Measurements from ENCODE around the gene CAMTA1. TPM values are rescaled to one million over a fixed set of nuclear protein-coding genes. Genes with fewer than 3 reads are reported as not detected.

Gene CAMTA1
- polyA plus RNA-seq, 2 donors: 61.1 to 75.0 TPM

DNA sequence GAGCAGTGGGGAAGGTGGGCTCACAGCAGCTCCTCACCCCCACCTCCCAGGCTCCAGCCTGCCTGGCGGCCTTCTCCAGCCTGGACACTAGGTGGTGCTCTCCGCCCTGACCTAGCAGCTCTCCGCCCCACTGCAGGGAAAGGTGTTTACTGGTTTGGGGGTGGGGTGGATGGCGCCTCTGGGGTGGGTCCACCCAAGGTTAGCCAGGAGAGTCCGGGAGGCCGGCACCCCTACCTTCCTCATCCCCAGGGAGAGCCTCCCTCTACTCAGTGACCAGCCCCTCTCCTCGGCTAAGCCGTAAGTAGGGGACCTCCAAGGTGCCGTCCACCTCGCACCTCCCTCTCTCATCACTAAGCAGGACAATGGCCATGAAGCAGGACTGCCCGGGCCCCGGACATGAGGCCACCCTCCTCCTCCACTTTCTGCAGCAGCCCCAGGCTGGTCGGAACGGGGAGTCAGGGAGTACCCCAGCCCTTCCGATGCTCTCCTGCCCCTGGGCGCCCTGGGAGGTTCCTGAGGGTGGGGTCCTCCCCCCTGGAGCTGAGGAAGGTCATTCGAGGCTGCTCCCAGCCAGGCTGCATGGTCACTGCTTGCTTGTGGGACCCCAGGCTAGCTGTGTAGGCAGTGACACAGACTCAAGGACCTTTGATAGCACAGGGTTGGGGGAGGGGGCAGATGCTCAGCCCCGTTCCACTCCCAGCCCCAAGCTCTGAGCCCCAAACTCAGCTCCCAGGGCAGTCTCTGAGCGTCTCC is 884.5 kb downstream of the CAMTA1 start:
- Histone ChIP-seq H3K36me3 (ENCODE audit: control insufficient read depth in 2 of 2, insufficient read depth in 2 of 2, low read length in 1 of 2) (no peaks in the 10 kb centered on the region), H3K9me3 (ENCODE audit: control insufficient read depth in 2 of 2, insufficient read depth in 1 of 2, low read depth in 1 of 2, low read length in 1 of 2) (no peaks in the 10 kb centered on the region), H3K4me3 (ENCODE audit: low read depth in 1 of 2, low read length in 2 of 2) (no peak overlapping the region), H3K4me1 (ENCODE audit: control insufficient read depth in 2 of 2, insufficient read depth in 2 of 2, low read length in 1 of 2) (peaks cover 0 to 7% of the 10 kb centered on the region in 2 donors), H3K27ac (ENCODE audit: low read depth in 2 of 2, low read length in 1 of 2) (no peak overlapping the region), H3K27me3 (ENCODE audit: control insufficient read depth in 1 of 2, insufficient read depth in 2 of 2, low read length in 2 of 2) (no peaks in the 10 kb centered on the region)
- 13 to 15% methylated on average over 19 of the region's 19 CpGs for WGBS, 2 donors

- Histone ChIP-seq H3K36me3 (ENCODE audit: control insufficient read depth in 2 of 2, insufficient read depth in 2 of 2, low read length in 1 of 2) (no peaks in the 10 kb centered on the region), H3K4me1 (ENCODE audit: control insufficient read depth in 2 of 2, insufficient read depth in 2 of 2, low read length in 1 of 2) (peaks cover 0 to 7% of the 10 kb centered on the region in 2 donors), H3K9me3 (ENCODE audit: control insufficient read depth in 2 of 2, insufficient read depth in 1 of 2, low read depth in 1 of 2, low read length in 1 of 2) (no peaks in the 10 kb centered on the region), H3K27ac (ENCODE audit: low read depth in 2 of 2, low read length in 1 of 2) (no peak overlapping the region), H3K27me3 (ENCODE audit: control insufficient read depth in 1 of 2, insufficient read depth in 2 of 2, low read length in 2 of 2) (no peaks in the 10 kb centered on the region), H3K4me3 (ENCODE audit: low read depth in 1 of 2, low read length in 2 of 2) (no peak overlapping the region)
- WGBS, 2 donors: 68 to 69% methylated on average over 15 of the region's 15 CpGs
Observed at GRCh38 chr1:7670334-7671145, 885.3 kb downstream of the CAMTA1 start.

GRCh38 chr1:7671146-7671465 is 885.9 kb downstream of the CAMTA1 start:
- Histone ChIP-seq H3K9me3 (ENCODE audit: control insufficient read depth in 2 of 2, insufficient read depth in 1 of 2, low read depth in 1 of 2, low read length in 1 of 2) (no peaks in the 10 kb centered on the region), H3K27me3 (ENCODE audit: control insufficient read depth in 1 of 2, insufficient read depth in 2 of 2, low read length in 2 of 2) (no peaks in the 10 kb centered on the region), H3K4me3 (ENCODE audit: low read depth in 1 of 2, low read length in 2 of 2) (no peak overlapping the region), H3K36me3 (ENCODE audit: control insufficient read depth in 2 of 2, insufficient read depth in 2 of 2, low read length in 1 of 2) (no peaks in the 10 kb centered on the region), H3K4me1 (ENCODE audit: control insufficient read depth in 2 of 2, insufficient read depth in 2 of 2, low read length in 1 of 2) (peaks cover 0 to 7% of the 10 kb centered on the region in 2 donors), H3K27ac (ENCODE audit: low read depth in 2 of 2, low read length in 1 of 2) (no peak overlapping the region)
- whole genome bisulfite sequencing, 2 donors: 93 to 95% methylated on average over 11 of the region's 11 CpGs

- no peak overlapping the region for H3K27ac ChIP-seq (ENCODE audit: low read depth in 2 of 2, low read length in 1 of 2)
- H3K27me3 ChIP-seq (ENCODE audit: control insufficient read depth in 1 of 2, insufficient read depth in 2 of 2, low read length in 2 of 2): no peaks in the 10 kb centered on the region
- no peak overlapping the region for H3K4me3 ChIP-seq (ENCODE audit: low read depth in 1 of 2, low read length in 2 of 2)
- H3K9me3 ChIP-seq (ENCODE audit: control insufficient read depth in 2 of 2, insufficient read depth in 1 of 2, low read depth in 1 of 2, low read length in 1 of 2): no peaks in the 10 kb centered on the region
- H3K36me3 ChIP-seq (ENCODE audit: control insufficient read depth in 2 of 2, insufficient read depth in 2 of 2, low read length in 1 of 2): no peaks in the 10 kb centered on the region
- WGBS, 2 donors: 76 to 78% methylated on average over 5 of the region's 5 CpGs
- peaks cover 0 to 7% of the 10 kb centered on the region in 2 donors for H3K4me1 ChIP-seq (ENCODE audit: control insufficient read depth in 2 of 2, insufficient read depth in 2 of 2, low read length in 1 of 2)
Observed at GRCh38 chr1:7671676-7672075, 886.4 kb downstream of the CAMTA1 start.

DNA sequence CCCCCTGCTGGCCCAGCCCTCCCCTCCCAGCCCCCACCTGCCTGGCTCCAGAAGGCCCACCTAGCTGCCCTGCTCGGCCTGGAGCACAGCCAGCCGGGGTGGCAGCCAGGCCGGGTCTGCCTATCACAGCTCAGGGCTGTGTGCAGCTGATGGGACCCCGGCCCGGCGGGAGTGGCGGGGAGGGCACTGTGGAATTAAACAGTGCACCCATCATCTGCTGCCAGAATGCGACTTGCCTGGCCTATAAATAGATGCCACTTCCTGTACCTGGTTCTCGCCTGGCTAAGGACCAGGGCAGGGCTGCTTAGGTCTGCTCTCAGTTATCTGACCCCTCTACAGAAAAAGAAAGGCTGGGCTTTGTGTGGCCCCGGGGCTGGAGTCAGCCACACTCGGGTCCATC is 887.6 kb downstream of the CAMTA1 start:
- H3K27ac ChIP-seq (ENCODE audit: low read depth in 2 of 2, low read length in 1 of 2): no peak overlapping the region
- no peak overlapping the region for H3K4me3 ChIP-seq (ENCODE audit: low read depth in 1 of 2, low read length in 2 of 2)
- peaks cover 0 to 5% of the 10 kb centered on the region in 2 donors for H3K4me1 ChIP-seq (ENCODE audit: control insufficient read depth in 2 of 2, insufficient read depth in 2 of 2, low read length in 1 of 2)
- H3K9me3 ChIP-seq (ENCODE audit: control insufficient read depth in 2 of 2, insufficient read depth in 1 of 2, low read depth in 1 of 2, low read length in 1 of 2): no peaks in the 10 kb centered on the region
- H3K27me3 ChIP-seq (ENCODE audit: control insufficient read depth in 1 of 2, insufficient read depth in 2 of 2, low read length in 2 of 2): no peaks in the 10 kb centered on the region
- WGBS, 2 donors: 64 to 68% methylated on average over 11 of the region's 11 CpGs
- H3K36me3 ChIP-seq (ENCODE audit: control insufficient read depth in 2 of 2, insufficient read depth in 2 of 2, low read length in 1 of 2): no peaks in the 10 kb centered on the region

GRCh38 chr1:7674972-7675371 is 889.7 kb downstream of the CAMTA1 start:
- Histone ChIP-seq H3K36me3 (ENCODE audit: control insufficient read depth in 2 of 2, insufficient read depth in 2 of 2, low read length in 1 of 2) (no peaks in the 10 kb centered on the region), H3K9me3 (ENCODE audit: control insufficient read depth in 2 of 2, insufficient read depth in 1 of 2, low read depth in 1 of 2, low read length in 1 of 2) (no peaks in the 10 kb centered on the region), H3K27ac (ENCODE audit: low read depth in 2 of 2, low read length in 1 of 2) (no peak overlapping the region), H3K27me3 (ENCODE audit: control insufficient read depth in 1 of 2, insufficient read depth in 2 of 2, low read length in 2 of 2) (no peaks in the 10 kb centered on the region), H3K4me1 (ENCODE audit: control insufficient read depth in 2 of 2, insufficient read depth in 2 of 2, low read length in 1 of 2) (no peaks in the 10 kb centered on the region), H3K4me3 (ENCODE audit: low read depth in 1 of 2, low read length in 2 of 2) (no peak overlapping the region)
- WGBS, 2 donors: 72 to 81% methylated on average over 4 of the region's 4 CpGs

DNA sequence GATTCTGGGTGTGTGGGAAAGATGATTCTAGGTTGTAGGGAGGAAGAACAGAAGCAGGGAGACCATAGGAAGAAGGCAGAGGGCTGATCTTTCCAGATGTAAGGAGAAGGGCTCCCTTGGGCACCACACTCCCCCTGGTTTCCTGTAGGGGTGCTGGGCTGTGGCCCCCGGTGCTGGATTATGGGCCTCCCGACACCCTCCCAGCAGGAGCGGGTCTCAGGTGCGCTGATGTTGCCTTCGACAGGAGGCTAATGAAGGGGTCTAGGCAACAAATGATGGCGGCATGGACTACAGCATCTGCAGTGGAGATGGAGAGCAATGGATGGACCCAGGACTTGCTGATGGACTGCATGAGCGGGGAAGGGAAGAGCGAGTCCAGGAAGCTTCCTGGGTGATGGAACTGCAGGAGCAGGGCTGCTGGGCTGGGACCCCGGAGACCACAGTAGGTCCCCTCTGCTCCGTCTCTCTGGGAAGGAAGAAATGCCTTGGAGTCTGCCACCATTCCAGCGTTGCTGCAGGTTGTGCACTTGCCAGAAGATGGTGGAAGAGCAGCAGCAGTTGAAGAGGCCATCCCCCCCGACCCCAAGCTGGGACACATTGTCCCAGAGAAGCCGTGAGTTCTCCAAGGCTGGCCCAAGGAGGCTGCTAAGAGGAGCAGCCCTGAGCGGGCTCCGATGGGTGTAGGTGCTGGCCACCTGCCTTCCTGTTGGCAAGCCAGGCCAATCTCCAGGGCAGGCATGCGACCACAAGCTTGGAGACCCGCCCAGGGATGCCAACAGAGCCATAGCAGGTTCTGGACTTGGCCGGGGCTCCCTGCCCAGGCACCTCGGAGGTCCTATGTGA is 890.4 kb downstream of the CAMTA1 start:
- H3K9me3 ChIP-seq (ENCODE audit: control insufficient read depth in 2 of 2, insufficient read depth in 1 of 2, low read depth in 1 of 2, low read length in 1 of 2): no peaks in the 10 kb centered on the region
- no peak overlapping the region for H3K27ac ChIP-seq (ENCODE audit: low read depth in 2 of 2, low read length in 1 of 2)
- H3K4me1 ChIP-seq (ENCODE audit: control insufficient read depth in 2 of 2, insufficient read depth in 2 of 2, low read length in 1 of 2): no peaks in the 10 kb centered on the region
- 80 to 87% methylated on average over 19 of the region's 19 CpGs for WGBS, 2 donors
- H3K4me3 ChIP-seq (ENCODE audit: low read depth in 1 of 2, low read length in 2 of 2): no peak overlapping the region
- H3K36me3 ChIP-seq (ENCODE audit: control insufficient read depth in 2 of 2, insufficient read depth in 2 of 2, low read length in 1 of 2): no peaks in the 10 kb centered on the region
- H3K27me3 ChIP-seq (ENCODE audit: control insufficient read depth in 1 of 2, insufficient read depth in 2 of 2, low read length in 2 of 2): no peaks in the 10 kb centered on the region

- H3K4me1 ChIP-seq (ENCODE audit: control insufficient read depth in 2 of 2, insufficient read depth in 2 of 2, low read length in 1 of 2): peaks cover 0 to 3% of the 10 kb centered on the region in 2 donors
- no peak overlapping the region for H3K4me3 ChIP-seq (ENCODE audit: low read depth in 1 of 2, low read length in 2 of 2)
- no peaks in the 10 kb centered on the region for H3K36me3 ChIP-seq (ENCODE audit: control insufficient read depth in 2 of 2, insufficient read depth in 2 of 2, low read length in 1 of 2)
- WGBS, 2 donors: 87 to 91% methylated on average over 15 of the region's 15 CpGs
- no peaks in the 10 kb centered on the region for H3K27me3 ChIP-seq (ENCODE audit: control insufficient read depth in 1 of 2, insufficient read depth in 2 of 2, low read length in 2 of 2)
- H3K27ac ChIP-seq (ENCODE audit: low read depth in 2 of 2, low read length in 1 of 2): no peak overlapping the region
- no peaks in the 10 kb centered on the region for H3K9me3 ChIP-seq (ENCODE audit: control insufficient read depth in 2 of 2, insufficient read depth in 1 of 2, low read depth in 1 of 2, low read length in 1 of 2)
Observed at GRCh38 chr1:7676274-7676945, 891.2 kb downstream of the CAMTA1 start.

GRCh38 chr1:7677111-7677510 is 891.9 kb downstream of the CAMTA1 start:
- H3K27me3 ChIP-seq (ENCODE audit: control insufficient read depth in 1 of 2, insufficient read depth in 2 of 2, low read length in 2 of 2): no peaks in the 10 kb centered on the region
- no peaks in the 10 kb centered on the region for H3K36me3 ChIP-seq (ENCODE audit: control insufficient read depth in 2 of 2, insufficient read depth in 2 of 2, low read length in 1 of 2)
- H3K9me3 ChIP-seq (ENCODE audit: control insufficient read depth in 2 of 2, insufficient read depth in 1 of 2, low read depth in 1 of 2, low read length in 1 of 2): no peaks in the 10 kb centered on the region
- 85 to 89% methylated on average over 7 of the region's 7 CpGs for WGBS, 2 donors
- peaks cover 0 to 3% of the 10 kb centered on the region in 2 donors for H3K4me1 ChIP-seq (ENCODE audit: control insufficient read depth in 2 of 2, insufficient read depth in 2 of 2, low read length in 1 of 2)
- no peak overlapping the region for H3K27ac ChIP-seq (ENCODE audit: low read depth in 2 of 2, low read length in 1 of 2)
- no peak overlapping the region for H3K4me3 ChIP-seq (ENCODE audit: low read depth in 1 of 2, low read length in 2 of 2)
